Measurements from ENCODE around the gene JAZF1.

The JAZF1 gene

DNA sequence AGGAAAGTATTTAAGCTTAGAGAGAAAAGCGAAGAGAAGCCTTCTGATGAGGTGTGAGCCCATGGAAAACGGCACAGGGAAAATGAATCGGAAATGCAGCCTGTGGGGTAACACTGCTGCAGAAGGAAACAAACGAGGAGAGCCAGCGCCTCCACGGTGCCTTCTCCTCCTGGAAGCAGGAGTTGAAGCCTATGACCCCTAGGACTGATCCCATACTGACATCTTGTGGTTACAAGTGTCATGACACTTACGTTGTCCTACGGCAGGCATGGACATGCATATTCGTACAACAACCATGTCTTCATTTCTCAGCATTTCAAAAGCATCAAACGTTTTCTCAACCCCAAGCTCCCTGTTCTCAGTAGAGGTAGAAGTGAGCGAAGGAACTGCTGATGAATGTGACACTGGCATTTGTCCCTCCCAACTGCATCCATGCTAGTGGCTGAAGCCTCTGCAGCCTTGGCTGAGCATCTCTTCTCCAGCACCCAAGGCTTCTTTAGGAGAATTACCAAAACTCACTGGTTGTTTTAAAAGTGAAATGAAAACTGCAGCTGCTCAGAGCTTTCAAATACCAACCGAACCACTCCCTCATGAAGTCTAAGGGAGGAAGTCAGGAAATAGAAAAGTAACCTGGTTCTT, 160.2 kb downstream of the JAZF1 start:
- peaks cover 0 to 20% (median 0%) of the 10 kb centered on the region in 3 experiments for H3K27me3 ChIP-seq (ENCODE audit: control insufficient read depth in 3 of 3, insufficient read depth in 3 of 3, low read depth in 1 of 3, low read length in 3 of 3)
- no peak overlapping the region for H3K9ac ChIP-seq (ENCODE audit: low read depth, low read length, poor library complexity)
- WGBS, 2 donors (ENCODE audit: extremely low coverage in 2 of 2, insufficient read length in 2 of 2, insufficient replicate concordance in 1 of 2), result no CpG with 5 or more reads among the region's 12 CpGs
- no peak overlapping the region for H2BK5ac ChIP-seq (ENCODE audit: low read length)
- H2BK12ac ChIP-seq (ENCODE audit: low read length), result no peak overlapping the region
- H3K79me1 ChIP-seq (ENCODE audit: low read depth, low read length), result no peaks in the 10 kb centered on the region
- no peak overlapping the region for H3K14ac ChIP-seq (ENCODE audit: low read length)
- no peak overlapping the region for H4K91ac ChIP-seq (ENCODE audit: low read depth, low read length, poor library complexity)
- H4K8ac ChIP-seq (ENCODE audit: low read depth, low read length), result no peak overlapping the region
- no peaks in the 10 kb centered on the region for H3K36me3 ChIP-seq (replicated peaks in 1 of 2; ENCODE audit: control insufficient read depth in 2 of 2, insufficient read depth in 2 of 2, low read length in 2 of 2)
- no peak overlapping the region for H3K4me3 ChIP-seq (ENCODE audit: low read length in 2 of 2)
- no peak overlapping the region for H2BK15ac ChIP-seq (ENCODE audit: low read length)
- H2AFZ ChIP-seq (ENCODE audit: low read length), result peak overlapping the region; percentile 66
- H3K4ac ChIP-seq (ENCODE audit: low read length), result no peak overlapping the region
- H3K9me3 ChIP-seq (replicated peaks in 1 of 2; ENCODE audit: control insufficient read depth in 2 of 2, insufficient read depth in 1 of 2, low read depth in 1 of 2, low read length in 2 of 2), result no peaks in the 10 kb centered on the region
- DNase-seq (ENCODE audit: low spot score), result peak; percentile 67
- no peak overlapping the region for H3K4me2 ChIP-seq (ENCODE audit: insufficient read depth, low read length, poor library complexity, severe bottlenecking)
- H3K4me1 ChIP-seq (ENCODE audit: control insufficient read depth in 2 of 2, insufficient read depth in 1 of 2, low read depth in 1 of 2, low read length in 2 of 2), result no peaks in the 10 kb centered on the region
- H3K27ac ChIP-seq (replicated peaks; ENCODE audit: low read length), result no peak overlapping the region
- H2AK5ac ChIP-seq (ENCODE audit: low read depth, low read length), result no peak overlapping the region
- H3K18ac ChIP-seq (ENCODE audit: low read length), result no peak overlapping the region
- no peak overlapping the region for H3K23ac ChIP-seq (ENCODE audit: low read depth, low read length, poor library complexity)
- H2BK120ac ChIP-seq (ENCODE audit: low read depth, low read length), result no peak overlapping the region

DNA sequence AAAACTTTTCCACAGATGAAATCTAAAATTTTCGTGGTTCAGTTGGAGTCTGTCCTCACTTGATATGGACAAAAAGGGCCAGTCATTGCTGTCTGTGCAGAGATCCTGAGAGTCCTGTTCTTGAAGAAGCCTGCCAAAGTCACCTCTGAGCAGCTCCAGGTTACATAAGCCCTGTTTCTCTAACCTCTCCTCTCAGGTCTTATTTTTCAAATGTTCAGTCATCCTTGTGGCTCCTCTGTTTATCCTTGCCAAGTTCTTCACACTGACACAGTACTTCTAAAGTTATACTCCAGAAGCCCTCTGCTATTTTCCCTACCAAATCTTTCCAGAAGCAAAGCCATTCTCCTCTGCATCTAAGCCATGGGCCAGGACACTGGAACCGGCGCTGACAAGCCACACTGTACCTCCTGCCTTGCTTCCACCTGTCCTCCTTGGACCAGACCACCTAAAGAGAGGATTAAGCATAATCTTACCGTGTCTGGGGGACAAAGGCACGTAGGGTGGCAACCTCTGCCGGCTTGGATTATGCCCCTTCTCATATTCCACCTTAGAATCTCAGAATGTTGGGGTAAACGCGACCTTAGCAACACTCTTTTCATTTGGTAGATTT, 161.6 kb downstream of the JAZF1 start:
- no peaks in the 10 kb centered on the region for H3K9me3 ChIP-seq (replicated peaks in 1 of 2; ENCODE audit: control insufficient read depth in 2 of 2, insufficient read depth in 1 of 2, low read depth in 1 of 2, low read length in 2 of 2)
- H3K36me3 ChIP-seq (replicated peaks in 1 of 2; ENCODE audit: control insufficient read depth in 2 of 2, insufficient read depth in 2 of 2, low read length in 2 of 2), result no peaks in the 10 kb centered on the region
- no peak overlapping the region for H2AFZ ChIP-seq (ENCODE audit: low read length)
- peaks cover 0 to 24% (median 0%) of the 10 kb centered on the region in 3 experiments for H3K27me3 ChIP-seq (ENCODE audit: control insufficient read depth in 3 of 3, insufficient read depth in 3 of 3, low read depth in 1 of 3, low read length in 3 of 3)
- DNase-seq (ENCODE audit: low spot score), result no peak
- H4K8ac ChIP-seq (ENCODE audit: low read depth, low read length), result no peak overlapping the region
- H2AK5ac ChIP-seq (ENCODE audit: low read depth, low read length), result no peak overlapping the region
- H2BK12ac ChIP-seq (ENCODE audit: low read length), result no peak overlapping the region
- no peak overlapping the region for H3K27ac ChIP-seq (replicated peaks; ENCODE audit: low read length)
- WGBS, 2 donors (ENCODE audit: extremely low coverage in 2 of 2, insufficient read length in 2 of 2, insufficient replicate concordance in 1 of 2), result no CpG with 5 or more reads among the region's 8 CpGs
- H3K18ac ChIP-seq (ENCODE audit: low read length), result no peak overlapping the region
- H3K14ac ChIP-seq (ENCODE audit: low read length), result no peak overlapping the region
- H3K4me1 ChIP-seq (ENCODE audit: control insufficient read depth in 2 of 2, insufficient read depth in 1 of 2, low read depth in 1 of 2, low read length in 2 of 2), result no peaks in the 10 kb centered on the region
- no peak overlapping the region for H3K9ac ChIP-seq (ENCODE audit: low read depth, low read length, poor library complexity)
- H3K4ac ChIP-seq (ENCODE audit: low read length), result no peak overlapping the region
- H2BK120ac ChIP-seq (ENCODE audit: low read depth, low read length), result no peak overlapping the region
- no peak overlapping the region for H3K4me3 ChIP-seq (ENCODE audit: low read length in 2 of 2)
- no peak overlapping the region for H3K23ac ChIP-seq (ENCODE audit: low read depth, low read length, poor library complexity)
- no peak overlapping the region for H2BK5ac ChIP-seq (ENCODE audit: low read length)
- H4K91ac ChIP-seq (ENCODE audit: low read depth, low read length, poor library complexity), result no peak overlapping the region
- H3K4me2 ChIP-seq (ENCODE audit: insufficient read depth, low read length, poor library complexity, severe bottlenecking), result no peak overlapping the region
- H2BK15ac ChIP-seq (ENCODE audit: low read length), result no peak overlapping the region
- no peaks in the 10 kb centered on the region for H3K79me1 ChIP-seq (ENCODE audit: low read depth, low read length)

DNA sequence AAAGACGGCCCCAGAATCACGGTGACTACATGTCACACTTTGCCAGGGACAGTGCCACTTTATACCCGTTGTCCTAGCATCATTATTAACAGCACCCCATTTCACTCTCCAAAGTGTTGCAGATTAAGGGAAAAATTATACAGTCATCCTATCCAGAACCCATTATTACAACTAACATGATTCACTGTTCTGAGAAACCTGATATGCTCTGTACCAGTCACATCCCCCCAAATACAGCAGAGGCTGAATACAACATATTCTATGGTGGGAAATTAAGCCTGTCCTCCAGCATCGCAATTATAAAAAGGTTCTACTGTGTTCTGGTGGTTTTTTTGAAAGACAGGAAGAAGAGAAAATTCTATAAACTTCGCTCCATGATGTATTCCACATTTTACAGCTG, 162.1 kb downstream of the JAZF1 start:
- no peaks in the 10 kb centered on the region for H3K36me3 ChIP-seq (replicated peaks in 1 of 2; ENCODE audit: control insufficient read depth in 2 of 2, insufficient read depth in 2 of 2, low read length in 2 of 2)
- no CpG with 5 or more reads among the region's 5 CpGs for WGBS, 2 donors (ENCODE audit: extremely low coverage in 2 of 2, insufficient read length in 2 of 2, insufficient replicate concordance in 1 of 2)

DNA sequence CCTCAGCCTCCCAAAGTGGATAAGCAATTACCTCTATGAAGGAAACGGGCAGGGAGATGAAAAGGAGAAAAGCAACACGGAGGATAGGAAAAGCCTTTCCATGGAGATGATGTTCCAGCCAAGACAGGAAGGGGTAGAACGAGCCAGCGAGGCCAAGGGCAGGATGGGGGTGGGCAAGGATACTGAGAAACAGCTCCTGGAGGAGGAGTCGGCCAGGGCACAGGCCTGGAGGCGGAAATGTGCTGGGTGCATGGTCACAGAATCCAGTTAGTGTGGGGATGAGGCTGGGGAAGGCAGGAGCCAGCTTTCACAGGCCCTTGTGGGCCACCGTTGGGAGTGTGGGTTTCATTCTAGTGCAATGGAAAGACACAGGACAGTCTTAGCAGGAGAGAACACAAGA, 162.6 kb downstream of the JAZF1 start:
- peaks cover 0 to 24% (median 0%) of the 10 kb centered on the region in 3 experiments for H3K27me3 ChIP-seq (ENCODE audit: control insufficient read depth in 3 of 3, insufficient read depth in 3 of 3, low read depth in 1 of 3, low read length in 3 of 3)
- no peak overlapping the region for H2BK120ac ChIP-seq (ENCODE audit: low read depth, low read length)
- no peak overlapping the region for H2AK5ac ChIP-seq (ENCODE audit: low read depth, low read length)
- H3K4me3 ChIP-seq (ENCODE audit: low read length in 2 of 2), result no peak overlapping the region
- no peak overlapping the region for H3K23ac ChIP-seq (ENCODE audit: low read depth, low read length, poor library complexity)
- no peak for DNase-seq (ENCODE audit: low spot score)
- H3K9ac ChIP-seq (ENCODE audit: low read depth, low read length, poor library complexity), result no peak overlapping the region
- H3K14ac ChIP-seq (ENCODE audit: low read length), result no peak overlapping the region
- H2AFZ ChIP-seq (ENCODE audit: low read length), result no peak overlapping the region
- H2BK15ac ChIP-seq (ENCODE audit: low read length), result no peak overlapping the region
- no peak overlapping the region for H3K27ac ChIP-seq (replicated peaks; ENCODE audit: low read length)
- H3K4ac ChIP-seq (ENCODE audit: low read length), result no peak overlapping the region
- H3K9me3 ChIP-seq (replicated peaks in 1 of 2; ENCODE audit: control insufficient read depth in 2 of 2, insufficient read depth in 1 of 2, low read depth in 1 of 2, low read length in 2 of 2), result no peaks in the 10 kb centered on the region
- H3K4me1 ChIP-seq (ENCODE audit: control insufficient read depth in 2 of 2, insufficient read depth in 1 of 2, low read depth in 1 of 2, low read length in 2 of 2), result no peaks in the 10 kb centered on the region
- H4K91ac ChIP-seq (ENCODE audit: low read depth, low read length, poor library complexity), result no peak overlapping the region
- H3K79me1 ChIP-seq (ENCODE audit: low read depth, low read length), result no peaks in the 10 kb centered on the region
- H3K18ac ChIP-seq (ENCODE audit: low read length), result no peak overlapping the region
- no peak overlapping the region for H4K8ac ChIP-seq (ENCODE audit: low read depth, low read length)
- H2BK12ac ChIP-seq (ENCODE audit: low read length), result no peak overlapping the region
- H2BK5ac ChIP-seq (ENCODE audit: low read length), result no peak overlapping the region
- H3K36me3 ChIP-seq (replicated peaks in 1 of 2; ENCODE audit: control insufficient read depth in 2 of 2, insufficient read depth in 2 of 2, low read length in 2 of 2), result no peaks in the 10 kb centered on the region
- WGBS, 2 donors (ENCODE audit: extremely low coverage in 2 of 2, insufficient read length in 2 of 2, insufficient replicate concordance in 1 of 2), result no CpG with 5 or more reads among the region's 7 CpGs
- no peak overlapping the region for H3K4me2 ChIP-seq (ENCODE audit: insufficient read depth, low read length, poor library complexity, severe bottlenecking)

More for the DNA sequence above, 162.1 kb downstream of the JAZF1 start:
- Histone ChIP-seq H3K14ac (ENCODE audit: low read length) (no peak overlapping the region), H3K27me3 (ENCODE audit: control insufficient read depth in 3 of 3, insufficient read depth in 3 of 3, low read depth in 1 of 3, low read length in 3 of 3) (peaks cover 0 to 24% (median 0%) of the 10 kb centered on the region in 3 experiments), H3K4me2 (ENCODE audit: insufficient read depth, low read length, poor library complexity, severe bottlenecking) (no peak overlapping the region), H4K8ac (ENCODE audit: low read depth, low read length) (no peak overlapping the region), H2BK120ac (ENCODE audit: low read depth, low read length) (no peak overlapping the region), H3K4ac (ENCODE audit: low read length) (no peak overlapping the region), H3K79me1 (ENCODE audit: low read depth, low read length) (no peaks in the 10 kb centered on the region), H2BK15ac (ENCODE audit: low read length) (no peak overlapping the region), H2BK5ac (ENCODE audit: low read length) (no peak overlapping the region), H3K23ac (ENCODE audit: low read depth, low read length, poor library complexity) (no peak overlapping the region), H3K9me3 (replicated peaks in 1 of 2; ENCODE audit: control insufficient read depth in 2 of 2, insufficient read depth in 1 of 2, low read depth in 1 of 2, low read length in 2 of 2) (no peaks in the 10 kb centered on the region), H2BK12ac (ENCODE audit: low read length) (no peak overlapping the region), H4K91ac (ENCODE audit: low read depth, low read length, poor library complexity) (no peak overlapping the region), H3K9ac (ENCODE audit: low read depth, low read length, poor library complexity) (no peak overlapping the region), H3K18ac (ENCODE audit: low read length) (no peak overlapping the region), H3K27ac (replicated peaks; ENCODE audit: low read length) (no peak overlapping the region), H2AFZ (ENCODE audit: low read length) (no peak overlapping the region), H3K4me3 (ENCODE audit: low read length in 2 of 2) (no peak overlapping the region), H2AK5ac (ENCODE audit: low read depth, low read length) (no peak overlapping the region), H3K4me1 (ENCODE audit: control insufficient read depth in 2 of 2, insufficient read depth in 1 of 2, low read depth in 1 of 2, low read length in 2 of 2) (no peaks in the 10 kb centered on the region)
- DNase-seq (ENCODE audit: low spot score), result no peak
